A549 (cell line): ENCODE data around the gene SLC6A18.

ENCODE experiments used
- CTCF ChIP-seq: fragments of >200 bp; sonication (Bioruptor Twin); formaldehyde crosslinking; IDR thresholded peaks from 3 replicates; pipeline ENCODE4 v1.5.1; 2016
- EP300 ChIP-seq, 2 experiments: fragments of >200 bp; sonication (Bioruptor Twin); formaldehyde crosslinking; IDR thresholded peaks; 2 replicates in 1 of 2; 3 replicates in 1 of 2; pipeline ENCODE4 v1.6.1; 2016 to 2017
- JUN ChIP-seq, 2 experiments: fragments of >200 bp; sonication (Bioruptor Twin); formaldehyde crosslinking; IDR thresholded peaks; 2 replicates in 1 of 2; 3 replicates in 1 of 2; pipeline ENCODE4 v1.6.1; 2016 to 2017
- JUNB ChIP-seq: fragments of >200 bp; sonication (Bioruptor Twin); formaldehyde crosslinking; IDR thresholded peaks from 2 replicates; pipeline ENCODE4 v1.6.1; 2016
- TF ChIP-seq, protein P1 (sequence below): fragments of 200-600 bp; sonication (generic); IDR thresholded peaks from 2 replicates; pipeline ENCODE4 v1.6.1; 2016; ENCODE audit warnings: antibody characterized with exemption, mild to moderate bottlenecking, moderate library complexity

DNA sequence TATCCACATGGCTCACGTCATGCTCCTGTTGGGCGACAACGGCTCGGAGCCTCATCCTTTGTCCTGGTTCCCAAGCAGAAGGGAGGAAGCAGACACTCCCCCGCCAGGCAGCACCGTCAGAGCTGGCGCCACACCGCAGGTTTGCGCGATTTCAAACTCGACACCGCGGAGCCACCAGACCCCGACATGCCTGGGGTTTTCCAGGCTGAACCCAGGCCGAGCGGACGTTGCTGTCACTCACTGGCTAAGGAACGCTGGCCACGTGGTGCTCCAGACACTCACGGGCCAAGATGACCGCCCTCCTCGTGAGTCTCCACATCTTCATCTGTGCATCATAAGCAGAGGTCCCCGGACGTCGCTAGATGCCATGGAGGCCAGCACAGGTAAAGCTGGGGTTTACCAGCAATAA, 60.7 kb downstream of the SLC6A18 start:
- TF ChIP-seq CTCF = no peak
- TF ChIP-seq EP300 (IDR thresholded peaks at IDR 0.05) = no peak
- no peak for TF ChIP-seq JUNB
- no peak for TF ChIP-seq JUN (IDR thresholded peaks at IDR 0.05)
- TF ChIP-seq, protein P1, sequence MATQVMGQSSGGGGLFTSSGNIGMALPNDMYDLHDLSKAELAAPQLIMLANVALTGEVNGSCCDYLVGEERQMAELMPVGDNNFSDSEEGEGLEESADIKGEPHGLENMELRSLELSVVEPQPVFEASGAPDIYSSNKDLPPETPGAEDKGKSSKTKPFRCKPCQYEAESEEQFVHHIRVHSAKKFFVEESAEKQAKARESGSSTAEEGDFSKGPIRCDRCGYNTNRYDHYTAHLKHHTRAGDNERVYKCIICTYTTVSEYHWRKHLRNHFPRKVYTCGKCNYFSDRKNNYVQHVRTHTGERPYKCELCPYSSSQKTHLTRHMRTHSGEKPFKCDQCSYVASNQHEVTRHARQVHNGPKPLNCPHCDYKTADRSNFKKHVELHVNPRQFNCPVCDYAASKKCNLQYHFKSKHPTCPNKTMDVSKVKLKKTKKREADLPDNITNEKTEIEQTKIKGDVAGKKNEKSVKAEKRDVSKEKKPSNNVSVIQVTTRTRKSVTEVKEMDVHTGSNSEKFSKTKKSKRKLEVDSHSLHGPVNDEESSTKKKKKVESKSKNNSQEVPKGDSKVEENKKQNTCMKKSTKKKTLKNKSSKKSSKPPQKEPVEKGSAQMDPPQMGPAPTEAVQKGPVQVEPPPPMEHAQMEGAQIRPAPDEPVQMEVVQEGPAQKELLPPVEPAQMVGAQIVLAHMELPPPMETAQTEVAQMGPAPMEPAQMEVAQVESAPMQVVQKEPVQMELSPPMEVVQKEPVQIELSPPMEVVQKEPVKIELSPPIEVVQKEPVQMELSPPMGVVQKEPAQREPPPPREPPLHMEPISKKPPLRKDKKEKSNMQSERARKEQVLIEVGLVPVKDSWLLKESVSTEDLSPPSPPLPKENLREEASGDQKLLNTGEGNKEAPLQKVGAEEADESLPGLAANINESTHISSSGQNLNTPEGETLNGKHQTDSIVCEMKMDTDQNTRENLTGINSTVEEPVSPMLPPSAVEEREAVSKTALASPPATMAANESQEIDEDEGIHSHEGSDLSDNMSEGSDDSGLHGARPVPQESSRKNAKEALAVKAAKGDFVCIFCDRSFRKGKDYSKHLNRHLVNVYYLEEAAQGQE = no peak
